Kidney (tissue), 14 donors: Measurements from ENCODE around the gene NFATC2. TPM values are rescaled to one million over a fixed set of nuclear protein-coding genes. Genes with fewer than 3 reads are reported as not detected.
A peak's percentile ranks its signal among the peaks of the same experiment; 100 is the strongest.

Experiments used
- DNase-seq, 5 donors: peaks; one replicate each; pipeline ENCODE4 v3.0.0-alpha.2; 2013 to 2020
- FAIRE-seq: peaks from 2 replicates; lab custom pipeline; 2012; peaks lifted over from hg19 to GRCh38; lab: Jason Lieb, UNC
- H3K27ac ChIP-seq, 2 donors: one replicate each; pipeline ENCODE4 v1.7.0; 2013; ENCODE audit warnings: low read depth in 2 of 2, low read length in 2 of 2, inconsistent platforms in 1 of 2
- H3K27me3 ChIP-seq: one replicate; pipeline ENCODE4 v1.7.1; 2013; ENCODE audit warnings: low read length, inconsistent platforms; ENCODE audit not compliant: control insufficient read depth, insufficient read depth
- H3K36me3 ChIP-seq, 3 donors: one replicate each; pipeline versions ENCODE4 v1.7.0 to v1.7.1; 2013; ENCODE audit warnings: low read length in 3 of 3, control low read depth in 1 of 3, inconsistent platforms in 1 of 3; ENCODE audit not compliant: insufficient read depth in 3 of 3, control insufficient read depth in 2 of 3
- H3K4me1 ChIP-seq, 3 donors: one replicate each; pipeline versions ENCODE4 v1.7.0 to v1.7.1; 2013; ENCODE audit warnings: low read length in 3 of 3, inconsistent platforms in 1 of 3, low read depth in 1 of 3; ENCODE audit not compliant: control insufficient read depth in 2 of 3, insufficient read depth in 2 of 3
- H3K4me3 ChIP-seq, 3 donors: one replicate each; pipeline versions ENCODE4 v1.7.0 to v1.8.1; 2013; ENCODE audit warnings: low read length in 3 of 3, control low read depth in 1 of 3, inconsistent platforms in 1 of 3
- H3K9ac ChIP-seq, 3 donors: one replicate each; pipeline versions ENCODE4 v1.7.0 to v1.7.1; 2013; ENCODE audit warnings: low read length in 3 of 3, control low read depth in 1 of 3, inconsistent platforms in 1 of 3
- H3K9me3 ChIP-seq, 3 donors: one replicate each; pipeline versions ENCODE4 v1.7.0 to v1.7.1; 2013; ENCODE audit warnings: low read length in 3 of 3, control low read depth in 1 of 3, inconsistent platforms in 1 of 3; ENCODE audit not compliant: control insufficient read depth in 2 of 3, insufficient read depth in 1 of 3
- CTCF ChIP-seq: IDR thresholded peaks from 3 replicates; pipeline ENCODE4 v1.5.1; 2012; ENCODE audit warnings: mild to moderate bottlenecking, moderate library complexity, borderline replicate concordance; ENCODE audit not compliant: insufficient read depth; ENCODE audit errors: extremely low read depth
- intact Hi-C: fragments of 100-400 bp; cut with DNase I; formaldehyde crosslinking; loops from one replicate; pipeline ENCODE4 v1.11.1; 2022
- polyA plus RNA-seq: library from polyadenylated mRNA; stranded (reverse); fragments of 350-450 nt; fragmentation: Illumina TruSeq; extraction: RNeasy Lipid Tissue Mini Kit (QIAGEN cat#74804); gene quantifications from one replicate; pipeline ENCODE4 v1.2.3, GENCODE V29; 2014; ENCODE audit warnings: low read depth, low replicate concordance; ENCODE audit not compliant: insufficient read depth
- total RNA-seq: library from RNA; stranded (reverse); fragmentation: NEBNext Ultra II Directional; extraction: Animal tissue kit (Norgen Biotek cat#: 25700); gene quantifications from one replicate; pipeline ENCODE4 v1.2.1, GENCODE V29; 2021
- donor health status: control.
- donor health status: control.
- donor health status: control.
- donor health status: control.
- donor health status: control.
- donor health status: DM: yes; HTN: yes; CAD: no.
- donor health status: Normal renal cell carcinoma (clear cell type).

The NFATC2 gene
- total and polyA plus RNA-seq, 2 donors from 2014 or later, result 0.73 to 10.5 TPM

GRCh38 chr20:51507216-51508036 lies 35.1 kb downstream of the NFATC2 start:
- H3K9me3 ChIP-seq, result no peaks in the 10 kb centered on the region
- FAIRE-seq, result no peak
- H3K27me3 ChIP-seq, result no peaks in the 10 kb centered on the region
- H3K9ac ChIP-seq, result no peak overlapping the region
- peak in 2 of 5 donors; percentile 33 to 84 for DNase-seq
- H3K36me3 ChIP-seq, result no peaks in the 10 kb centered on the region
- no peak overlapping the region for H3K4me3 ChIP-seq
- intact Hi-C loops, result no loop called here
- H3K27ac ChIP-seq, result no peak overlapping the region
- H3K4me1 ChIP-seq, result no peaks in the 10 kb centered on the region
- no peak for TF ChIP-seq CTCF

- H3K9ac ChIP-seq, result no peak overlapping the region
- no peaks in the 10 kb centered on the region for H3K27me3 ChIP-seq
- H3K9me3 ChIP-seq, result no peaks in the 10 kb centered on the region
- no peaks in the 10 kb centered on the region for H3K36me3 ChIP-seq
- FAIRE-seq (no peak), DNase-seq (no peak)
- no peak overlapping the region for H3K27ac ChIP-seq
- H3K4me1 ChIP-seq, result no peaks in the 10 kb centered on the region
- intact Hi-C loops, result no loop called here
- no peak for TF ChIP-seq CTCF
- no peak overlapping the region for H3K4me3 ChIP-seq
Observed at GRCh38 chr20:51506527-51507215, 35.8 kb downstream of the NFATC2 start.

GRCh38 chr20:51505566-51505965 lies 37.0 kb downstream of the NFATC2 start:
- H3K9me3 ChIP-seq, result no peaks in the 10 kb centered on the region
- H3K4me1 ChIP-seq, result no peaks in the 10 kb centered on the region
- intact Hi-C loops, result no loop called here
- H3K9ac ChIP-seq, result no peak overlapping the region
- no peak overlapping the region for H3K4me3 ChIP-seq
- H3K36me3 ChIP-seq, result no peaks in the 10 kb centered on the region
- TF ChIP-seq CTCF, result no peak
- DNase-seq (no peak), FAIRE-seq (no peak)
- no peak overlapping the region for H3K27ac ChIP-seq
- H3K27me3 ChIP-seq, result no peaks in the 10 kb centered on the region
